HEK293 (cell line): ENCODE results near the gene KIZ.

Experiments used
- ZIC2 ChIP-seq: fragments of 450-650 bp; formaldehyde crosslinking; IDR thresholded peaks from 2 replicates; pipeline ENCODE4 v1.5.1; 2016; ENCODE audit warnings: missing biosample characterization, missing genetic modification characterization
- ZNF146 ChIP-seq: fragments of 450-650 bp; formaldehyde crosslinking; IDR thresholded peaks from 2 replicates; pipeline ENCODE4 v1.5.1; 2016; ENCODE audit warnings: missing biosample characterization, missing genetic modification characterization
- TF ChIP-seq, protein P1 (sequence below): fragments of 450-650 bp; formaldehyde crosslinking; IDR thresholded peaks from 2 replicates; pipeline ENCODE4 v1.5.1; 2016; ENCODE audit warnings: missing biosample characterization, missing genetic modification characterization

DNA sequence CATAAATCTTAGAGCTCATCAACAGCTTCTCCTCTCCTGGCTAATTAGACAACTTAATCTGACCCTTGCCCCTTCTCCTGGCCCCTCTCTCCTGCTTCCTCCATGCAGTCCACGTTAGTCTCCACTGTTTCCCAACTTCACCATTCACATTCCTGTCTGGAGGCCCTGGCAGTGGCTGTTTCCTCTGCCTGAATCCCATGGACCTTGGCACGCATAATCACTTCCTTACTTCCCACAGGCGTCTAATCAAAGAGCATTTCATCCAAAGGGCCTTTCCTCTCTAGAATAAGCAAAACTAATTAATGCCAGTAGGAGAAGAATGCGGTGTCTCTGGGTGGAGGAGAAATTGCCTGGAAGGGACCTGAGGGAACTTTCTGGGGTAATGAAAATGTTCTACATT, 160.9 kb downstream of the KIZ start:
- TF ChIP-seq ZNF146 (tag by site-specific recombination), result no peak
- no peak for TF ChIP-seq ZIC2
- TF ChIP-seq, protein P1, sequence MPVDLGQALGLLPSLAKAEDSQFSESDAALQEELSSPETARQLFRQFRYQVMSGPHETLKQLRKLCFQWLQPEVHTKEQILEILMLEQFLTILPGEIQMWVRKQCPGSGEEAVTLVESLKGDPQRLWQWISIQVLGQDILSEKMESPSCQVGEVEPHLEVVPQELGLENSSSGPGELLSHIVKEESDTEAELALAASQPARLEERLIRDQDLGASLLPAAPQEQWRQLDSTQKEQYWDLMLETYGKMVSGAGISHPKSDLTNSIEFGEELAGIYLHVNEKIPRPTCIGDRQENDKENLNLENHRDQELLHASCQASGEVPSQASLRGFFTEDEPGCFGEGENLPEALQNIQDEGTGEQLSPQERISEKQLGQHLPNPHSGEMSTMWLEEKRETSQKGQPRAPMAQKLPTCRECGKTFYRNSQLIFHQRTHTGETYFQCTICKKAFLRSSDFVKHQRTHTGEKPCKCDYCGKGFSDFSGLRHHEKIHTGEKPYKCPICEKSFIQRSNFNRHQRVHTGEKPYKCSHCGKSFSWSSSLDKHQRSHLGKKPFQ (tag by site-specific recombination), result no peak
